Keratinocyte (primary cell): ENCODE measurements around the gene NEFH. TPM values are rescaled to one million over a fixed set of nuclear protein-coding genes. Genes with fewer than 3 reads are reported as not detected.

Experiments
- DNase-seq: peaks from one replicate; pipeline ENCODE4 v3.0.0-alpha.2; 2011; ENCODE audit warnings: low read depth, missing footprints, low spot score
- FAIRE-seq: peaks from 2 replicates; lab custom pipeline; 2011; peaks lifted over from hg19 to GRCh38; lab: Jason Lieb, UNC
- H2AFZ ChIP-seq: 2 replicates; pipeline ENCODE4 v1.6.0; 2012; ENCODE audit warnings: low read length, control low read depth, inconsistent platforms; ENCODE audit not compliant: control insufficient read depth
- H3K27ac ChIP-seq: 2 replicates; pipeline ENCODE4 v1.5.1; 2011; ENCODE audit warnings: low read length; ENCODE audit not compliant: control insufficient read depth, insufficient read depth
- H3K27me3 ChIP-seq: 3 replicates; pipeline ENCODE4 v1.6.0; 2011; ENCODE audit warnings: low read length; ENCODE audit not compliant: control insufficient read depth, insufficient read depth; ENCODE audit errors: extremely low read depth
- H3K36me3 ChIP-seq, 2 experiments: 2 replicates in 1 of 2; 3 replicates in 1 of 2; pipeline ENCODE4 v1.5.1; 2011; ENCODE audit warnings: low read length in 2 of 2, mild to moderate bottlenecking in 1 of 2; ENCODE audit not compliant: control insufficient read depth in 2 of 2, insufficient read depth in 2 of 2; ENCODE audit errors: extremely low read depth in 1 of 2
- H3K4me1 ChIP-seq: 3 replicates; pipeline ENCODE4 v1.5.1; 2011; ENCODE audit warnings: low read length; ENCODE audit not compliant: control insufficient read depth, insufficient read depth; ENCODE audit errors: extremely low read depth
- H3K4me2 ChIP-seq: 3 replicates; pipeline ENCODE4 v1.6.0; 2011; ENCODE audit warnings: low read depth, low read length; ENCODE audit not compliant: control insufficient read depth, insufficient read depth; ENCODE audit errors: extremely low read depth
- H3K4me3 ChIP-seq, 3 experiments: fragments of 200-600 bp in 1 of 3; sonication (generic) in 1 of 3; 2 replicates in 2 of 3; 3 replicates in 1 of 3; pipeline ENCODE4 v1.5.1; 2011 to 2016; ENCODE audit warnings: low read length in 3 of 3, mild to moderate bottlenecking in 3 of 3, control low read depth in 2 of 3, inconsistent platforms in 1 of 3, low read depth in 1 of 3, mixed read lengths in 1 of 3, mixed run types in 1 of 3, moderate library complexity in 1 of 3; ENCODE audit not compliant: control insufficient read depth in 2 of 3, insufficient read depth in 2 of 3; ENCODE audit errors: extremely low read depth in 1 of 3
- H3K79me2 ChIP-seq: 2 replicates; pipeline ENCODE4 v1.6.0; 2012; ENCODE audit warnings: low read length; ENCODE audit not compliant: control insufficient read depth, insufficient read depth
- H3K9ac ChIP-seq: 3 replicates; pipeline ENCODE4 v1.6.0; 2011; ENCODE audit warnings: low read length; ENCODE audit not compliant: control insufficient read depth, insufficient read depth; ENCODE audit errors: extremely low read depth
- H3K9me1 ChIP-seq: 3 replicates; pipeline ENCODE4 v1.6.0; 2011; ENCODE audit warnings: low read length; ENCODE audit not compliant: control insufficient read depth, insufficient read depth; ENCODE audit errors: extremely low read depth
- H3K9me3 ChIP-seq: 2 replicates; pipeline ENCODE4 v1.5.1; 2012; ENCODE audit warnings: low read depth, low read length; ENCODE audit not compliant: control insufficient read depth
- H4K20me1 ChIP-seq: 3 replicates; pipeline ENCODE4 v1.6.0; 2011; ENCODE audit warnings: low read length; ENCODE audit not compliant: control insufficient read depth, insufficient read depth; ENCODE audit errors: extremely low read depth
- CTCF ChIP-seq, 3 experiments: IDR thresholded peaks in 1 of 3; conservative IDR thresholded peaks in 1 of 3; optimal IDR thresholded peaks in 1 of 3; 2 replicates in 2 of 3; 3 replicates in 1 of 3; pipeline versions ENCODE3 to v1.5.1; 2011; ENCODE audit warnings: low read length in 3 of 3, mild to moderate bottlenecking in 3 of 3, moderate library complexity in 2 of 3, control low read depth in 1 of 3, inconsistent platforms in 1 of 3; ENCODE audit not compliant: insufficient read depth in 2 of 3; ENCODE audit errors: extremely low read depth in 1 of 3
- EZH2 ChIP-seq: IDR thresholded peaks from one replicate; pipeline ENCODE4 v1.6.1; 2012; ENCODE audit warnings: inconsistent platforms, mild to moderate bottlenecking, low read length, moderate library complexity
- dilution Hi-C: fragments of 300-500 bp; cut with MboI; formaldehyde crosslinking; loops from one replicate; pipeline ENCODE4 v1.7.0; 2020; ENCODE audit warnings: low sequenced_read_pairs; ENCODE audit not compliant: extremely low pct_ligation_motif_present
- polyA plus RNA-seq, 5 experiments: library from polyadenylated mRNA; depleted of rRNA in 3 of 5; stranded (reverse) in 3 of 5; stranded (forward) in 1 of 5; unstranded in 1 of 5; fragments of >200 nt; gene quantifications; 1 replicate in 1 of 5; 2 replicates in 3 of 5; 3 replicates in 1 of 5; pipeline versions ENCODE4 v1.2.1 to v1.2.3, GENCODE V29; 2011 to 2012; ENCODE audit warnings: missing spikeins in 2 of 5, low read depth in 1 of 5, low replicate concordance in 1 of 5

The NEFH gene
- polyA plus RNA-seq, 1 donor (not counting 4 experiments of a cell fraction or from before 2014, with no cell fraction given): 0.07 TPM

DNA sequence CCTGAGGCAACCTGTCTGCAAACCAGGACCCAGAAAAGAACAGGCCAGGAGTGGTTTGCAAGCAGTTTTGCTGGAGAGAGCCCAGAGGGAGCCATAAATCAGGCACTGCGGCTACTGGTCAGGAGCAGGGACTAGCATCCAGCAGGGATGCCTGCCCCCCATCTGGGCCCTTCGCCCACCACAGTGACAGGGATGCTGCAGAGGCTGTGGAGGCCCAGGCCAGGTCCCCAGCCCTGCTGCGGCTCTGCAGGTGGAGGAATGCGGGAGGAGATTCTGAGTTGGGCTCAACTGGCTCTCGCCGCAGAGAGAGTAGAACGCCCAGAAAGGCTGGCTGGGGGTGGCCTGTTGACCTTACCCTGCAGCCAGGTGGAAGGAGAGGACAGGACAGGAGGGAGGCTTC is 16.4 kb upstream of the NEFH start:
- dilution Hi-C loops: no loop called here
- H3K9me1 ChIP-seq: no peaks in the 10 kb centered on the region
- H3K4me1 ChIP-seq: peaks cover 3% of the 10 kb centered on the region
- no peaks in the 10 kb centered on the region for H3K9me3 ChIP-seq
- H3K27me3 ChIP-seq: no peaks in the 10 kb centered on the region
- H3K27ac ChIP-seq: no peak overlapping the region
- TF ChIP-seq EZH2 (no peak), CTCF (optimal IDR thresholded peaks at IDR 0.05 in 1 of 3, IDR thresholded peaks at IDR 0.05 in 1 of 3, conservative IDR thresholded peaks at IDR 0.05 in 1 of 3; ENCODE audit: extremely low read depth in 1 of 3, insufficient read depth in 2 of 3, low read length in 3 of 3) (no peak)
- H3K9ac ChIP-seq: no peak overlapping the region
- H3K79me2 ChIP-seq: no peaks in the 10 kb centered on the region
- no peak overlapping the region for H3K4me3 ChIP-seq
- no peaks in the 10 kb centered on the region for H4K20me1 ChIP-seq
- H3K36me3 ChIP-seq: no peaks in the 10 kb centered on the region
- FAIRE-seq (no peak), DNase-seq (no peak)
- no peak overlapping the region for H3K4me2 ChIP-seq
- no peak overlapping the region for H2AFZ ChIP-seq

DNA sequence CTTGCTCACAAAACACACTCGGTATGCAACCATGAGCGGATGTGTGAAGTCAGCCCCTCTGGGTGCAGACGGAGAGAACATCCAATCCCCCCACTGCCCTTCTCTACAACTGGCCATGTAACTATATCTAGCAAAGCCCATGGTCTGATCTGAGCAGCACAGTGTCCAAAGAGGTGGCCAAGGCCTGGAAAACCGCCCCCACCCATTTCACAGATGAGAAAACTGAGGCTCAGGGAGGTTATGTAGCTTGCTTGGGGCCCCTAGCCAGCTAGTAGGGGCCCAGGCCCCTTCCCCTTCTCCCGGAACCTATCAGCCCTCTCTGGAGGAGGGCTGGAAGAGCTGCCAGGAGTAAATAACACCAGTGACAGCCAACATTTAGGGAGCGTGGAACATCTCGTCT is 15.4 kb upstream of the NEFH start:
- Histone ChIP-seq H3K4me2 (no peak overlapping the region), H3K9me3 (no peaks in the 10 kb centered on the region), H3K27me3 (no peaks in the 10 kb centered on the region), H3K9ac (no peak overlapping the region), H3K4me3 (no peak overlapping the region), H2AFZ (no peak overlapping the region), H3K36me3 (no peaks in the 10 kb centered on the region), H3K27ac (no peak overlapping the region), H3K9me1 (no peaks in the 10 kb centered on the region), H3K4me1 (peaks cover 13% of the 10 kb centered on the region), H4K20me1 (no peaks in the 10 kb centered on the region), H3K79me2 (no peaks in the 10 kb centered on the region)
- FAIRE-seq (no peak), DNase-seq (no peak)
- dilution Hi-C loops: no loop called here
- no peak for TF ChIP-seq CTCF (optimal IDR thresholded peaks at IDR 0.05 in 1 of 3, IDR thresholded peaks at IDR 0.05 in 1 of 3, conservative IDR thresholded peaks at IDR 0.05 in 1 of 3; ENCODE audit: extremely low read depth in 1 of 3, insufficient read depth in 2 of 3, low read length in 3 of 3)
- no peak for TF ChIP-seq EZH2
